WTC11 (cell line): ENCODE measurements around the gene SURF6. TPM values are rescaled to one million over a fixed set of nuclear protein-coding genes. Genes with fewer than 3 reads are reported as not detected.

Experiments
- ATAC-seq: fragments of 200-7000 bp; cut with Tn5 transposase; 2 replicates; pipeline ENCODE4 v1.10.0; 2021; ENCODE audit warnings: mild to moderate bottlenecking, moderate library complexity
- CTCF ChIA-PET: fragments of 300-600 bp; sonication (Branson Sonifier 250); formaldehyde crosslinking; loops from one replicate; lab custom pipeline; 2021; ENCODE audit warnings: antibody characterized with exemption; lab: Charles Lee
- POLR2A ChIA-PET: fragments of 350-600 bp; sonication (Branson Sonifier 250); formaldehyde crosslinking; loops from one replicate; lab custom pipeline; 2021; ENCODE audit warnings: antibody characterized with exemption; lab: Charles Lee
- DNase-seq: peaks from one replicate; pipeline ENCODE4 v3.0.0; 2021; ENCODE audit warnings: low spot score
- H3K27ac Mint-ChIP-seq: 2 replicates; pipeline ENCODE4 v1.8.0; 2021; ENCODE audit warnings: mixed read lengths
- H3K27me3 Mint-ChIP-seq: 2 replicates; pipeline ENCODE4 v1.8.0; 2021; ENCODE audit warnings: low read depth, mild to moderate bottlenecking, moderate library complexity, mixed read lengths
- H3K36me3 Mint-ChIP-seq: 2 replicates; pipeline ENCODE4 v1.8.0; 2021; ENCODE audit warnings: mixed read lengths
- H3K4me1 Mint-ChIP-seq: 2 replicates; pipeline ENCODE4 v1.8.0; 2022; ENCODE audit warnings: mixed read lengths
- H3K4me3 Mint-ChIP-seq: 2 replicates; pipeline ENCODE4 v1.8.0; 2021; ENCODE audit warnings: mild to moderate bottlenecking, moderate library complexity, mixed read lengths
- H3K9me3 Mint-ChIP-seq: 2 replicates; pipeline ENCODE4 v1.8.0; 2021; ENCODE audit warnings: mixed read lengths
- FOXJ3 ChIP-seq: sonication (generic); formaldehyde crosslinking; IDR thresholded peaks from 2 replicates; pipeline ENCODE4 v1.9.0; 2021; ENCODE audit warnings: missing genetic modification reagents, mild to moderate bottlenecking, borderline replicate concordance
- FOXK1 ChIP-seq: sonication (generic); formaldehyde crosslinking; IDR thresholded peaks from 2 replicates; pipeline ENCODE4 v1.8.0; 2022; ENCODE audit warnings: mild to moderate bottlenecking, moderate library complexity, missing genetic modification reagents
- FOXP1 ChIP-seq: sonication (generic); formaldehyde crosslinking; IDR thresholded peaks from 2 replicates; pipeline ENCODE4 v1.8.0; 2022; ENCODE audit warnings: missing genetic modification reagents, mild to moderate bottlenecking, moderate library complexity, borderline replicate concordance
- SMAD3 ChIP-seq: sonication (generic); formaldehyde crosslinking; IDR thresholded peaks from 2 replicates; pipeline ENCODE4 v1.8.0; 2022; ENCODE audit warnings: missing genetic modification reagents, mild to moderate bottlenecking, borderline replicate concordance
- ZNF423 ChIP-seq: fragments of 250-450 bp; sonication (Bioruptor Pico); IDR thresholded peaks from 2 replicates; pipeline ENCODE4 v2.1.2; 2022; ENCODE audit warnings: mild to moderate bottlenecking, moderate library complexity
- total RNA-seq: library from RNA; stranded (reverse); gene quantifications from 3 replicates; pipeline ENCODE4 v1.2.3, GENCODE V29; 2021
- TF ChIP-seq, protein P1 (sequence below): fragments of 250-450 bp; sonication (Bioruptor Pico); IDR thresholded peaks from 2 replicates; pipeline ENCODE4 v1.9.0; 2021; ENCODE audit warnings: mild to moderate bottlenecking
- TF ChIP-seq, protein P2 (sequence below): fragments of 250-450 bp; sonication (Bioruptor Pico); IDR thresholded peaks from 2 replicates; pipeline ENCODE4 v1.8.0; 2021; ENCODE audit warnings: mild to moderate bottlenecking
- TF ChIP-seq, protein P3 (sequence below): sonication (generic); formaldehyde crosslinking; IDR thresholded peaks from 2 replicates; pipeline ENCODE4 v1.8.0; 2023; ENCODE audit warnings: mild to moderate bottlenecking, missing genetic modification reagents
- TF ChIP-seq, protein P4 (sequence below): sonication (generic); formaldehyde crosslinking; conservative IDR thresholded peaks from 2 replicates; pipeline ENCODE4 v1.8.1; 2023; ENCODE audit warnings: mild to moderate bottlenecking, low read depth, missing genetic modification reagents, moderate library complexity
- TF ChIP-seq, protein P5 (sequence below): fragments of 250-450 bp; sonication (Bioruptor Pico); conservative IDR thresholded peaks from 2 replicates; pipeline ENCODE4 v1.9.0; 2021; ENCODE audit warnings: mild to moderate bottlenecking
- TF ChIP-seq, protein P6 (sequence below): fragments of 250-450 bp; sonication (Bioruptor Pico); IDR thresholded peaks from 2 replicates; pipeline ENCODE4 v1.9.0; 2021; ENCODE audit warnings: moderate library complexity, mild to moderate bottlenecking, inconsistent platforms, borderline replicate concordance
- TF ChIP-seq, protein P7 (sequence below): sonication (generic); formaldehyde crosslinking; IDR thresholded peaks from 2 replicates; pipeline ENCODE4 v1.8.0; 2022; ENCODE audit warnings: missing genetic modification reagents
- TF ChIP-seq, protein P8 (sequence below): sonication (generic); formaldehyde crosslinking; IDR thresholded peaks from 2 replicates; pipeline ENCODE4 v1.8.1; 2022; ENCODE audit warnings: low read depth, mild to moderate bottlenecking, moderate library complexity, missing genetic modification reagents, borderline replicate concordance
- TF ChIP-seq, protein P9 (sequence below): sonication (generic); formaldehyde crosslinking; IDR thresholded peaks from 2 replicates; pipeline ENCODE4 v1.8.0; 2022; ENCODE audit warnings: mild to moderate bottlenecking, missing genetic modification reagents

The SURF6 gene
- total RNA-seq, 1 experiment from 2014 or later: 67.2 TPM

DNA sequence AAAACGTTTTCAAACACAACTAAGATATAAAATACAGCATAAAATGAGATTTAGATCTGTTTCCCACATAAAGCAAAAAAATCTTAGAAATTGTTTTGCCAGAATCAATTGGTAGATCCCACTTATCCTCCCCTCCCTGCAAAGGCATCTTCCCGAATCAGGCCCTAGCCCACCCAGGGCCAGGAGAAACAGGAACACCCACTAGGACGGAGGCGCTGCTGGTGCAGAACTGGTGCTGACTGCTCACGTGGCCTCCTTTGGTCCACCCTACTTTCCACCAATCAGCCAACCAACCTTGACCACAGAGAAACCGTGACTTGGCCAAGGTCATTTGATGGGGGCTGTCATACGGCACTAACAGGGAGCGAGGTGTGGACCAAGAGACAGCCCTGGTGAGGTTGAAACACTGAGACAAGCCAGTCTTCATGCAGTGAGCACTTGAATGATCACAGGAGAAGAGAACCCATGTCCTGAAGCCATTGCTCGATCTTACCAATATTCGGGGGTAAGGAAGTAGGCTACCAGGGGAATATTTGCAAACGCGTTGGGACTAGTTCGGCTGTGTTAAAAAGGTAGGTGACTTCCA is 25.6 kb upstream of the SURF6 start:
- Mint-ChIP-seq H3K9me3 (no peaks in the 10 kb centered on the region), H3K36me3 (peaks cover 63% of the 10 kb centered on the region), H3K4me3 (no peak overlapping the region), H3K4me1 (peaks cover 9% of the 10 kb centered on the region), H3K27me3 (no peaks in the 10 kb centered on the region), H3K27ac (peak overlapping the region; percentile 34)
- TF ChIP-seq, protein P1, sequence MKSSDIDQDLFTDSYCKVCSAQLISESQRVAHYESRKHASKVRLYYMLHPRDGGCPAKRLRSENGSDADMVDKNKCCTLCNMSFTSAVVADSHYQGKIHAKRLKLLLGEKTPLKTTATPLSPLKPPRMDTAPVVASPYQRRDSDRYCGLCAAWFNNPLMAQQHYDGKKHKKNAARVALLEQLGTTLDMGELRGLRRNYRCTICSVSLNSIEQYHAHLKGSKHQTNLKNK: no peak
- TF ChIP-seq FOXK1 (CRISPR knock-in tag): no peak
- no peak for TF ChIP-seq FOXP1
- TF ChIP-seq, protein P2, sequence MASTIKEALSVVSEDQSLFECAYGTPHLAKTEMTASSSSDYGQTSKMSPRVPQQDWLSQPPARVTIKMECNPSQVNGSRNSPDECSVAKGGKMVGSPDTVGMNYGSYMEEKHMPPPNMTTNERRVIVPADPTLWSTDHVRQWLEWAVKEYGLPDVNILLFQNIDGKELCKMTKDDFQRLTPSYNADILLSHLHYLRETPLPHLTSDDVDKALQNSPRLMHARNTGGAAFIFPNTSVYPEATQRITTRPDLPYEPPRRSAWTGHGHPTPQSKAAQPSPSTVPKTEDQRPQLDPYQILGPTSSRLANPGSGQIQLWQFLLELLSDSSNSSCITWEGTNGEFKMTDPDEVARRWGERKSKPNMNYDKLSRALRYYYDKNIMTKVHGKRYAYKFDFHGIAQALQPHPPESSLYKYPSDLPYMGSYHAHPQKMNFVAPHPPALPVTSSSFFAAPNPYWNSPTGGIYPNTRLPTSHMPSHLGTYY: no peak
- TF ChIP-seq, protein P3, sequence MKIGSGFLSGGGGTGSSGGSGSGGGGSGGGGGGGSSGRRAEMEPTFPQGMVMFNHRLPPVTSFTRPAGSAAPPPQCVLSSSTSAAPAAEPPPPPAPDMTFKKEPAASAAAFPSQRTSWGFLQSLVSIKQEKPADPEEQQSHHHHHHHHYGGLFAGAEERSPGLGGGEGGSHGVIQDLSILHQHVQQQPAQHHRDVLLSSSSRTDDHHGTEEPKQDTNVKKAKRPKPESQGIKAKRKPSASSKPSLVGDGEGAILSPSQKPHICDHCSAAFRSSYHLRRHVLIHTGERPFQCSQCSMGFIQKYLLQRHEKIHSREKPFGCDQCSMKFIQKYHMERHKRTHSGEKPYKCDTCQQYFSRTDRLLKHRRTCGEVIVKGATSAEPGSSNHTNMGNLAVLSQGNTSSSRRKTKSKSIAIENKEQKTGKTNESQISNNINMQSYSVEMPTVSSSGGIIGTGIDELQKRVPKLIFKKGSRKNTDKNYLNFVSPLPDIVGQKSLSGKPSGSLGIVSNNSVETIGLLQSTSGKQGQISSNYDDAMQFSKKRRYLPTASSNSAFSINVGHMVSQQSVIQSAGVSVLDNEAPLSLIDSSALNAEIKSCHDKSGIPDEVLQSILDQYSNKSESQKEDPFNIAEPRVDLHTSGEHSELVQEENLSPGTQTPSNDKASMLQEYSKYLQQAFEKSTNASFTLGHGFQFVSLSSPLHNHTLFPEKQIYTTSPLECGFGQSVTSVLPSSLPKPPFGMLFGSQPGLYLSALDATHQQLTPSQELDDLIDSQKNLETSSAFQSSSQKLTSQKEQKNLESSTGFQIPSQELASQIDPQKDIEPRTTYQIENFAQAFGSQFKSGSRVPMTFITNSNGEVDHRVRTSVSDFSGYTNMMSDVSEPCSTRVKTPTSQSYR (CRISPR knock-in tag): no peak
- TF ChIP-seq, protein P4, sequence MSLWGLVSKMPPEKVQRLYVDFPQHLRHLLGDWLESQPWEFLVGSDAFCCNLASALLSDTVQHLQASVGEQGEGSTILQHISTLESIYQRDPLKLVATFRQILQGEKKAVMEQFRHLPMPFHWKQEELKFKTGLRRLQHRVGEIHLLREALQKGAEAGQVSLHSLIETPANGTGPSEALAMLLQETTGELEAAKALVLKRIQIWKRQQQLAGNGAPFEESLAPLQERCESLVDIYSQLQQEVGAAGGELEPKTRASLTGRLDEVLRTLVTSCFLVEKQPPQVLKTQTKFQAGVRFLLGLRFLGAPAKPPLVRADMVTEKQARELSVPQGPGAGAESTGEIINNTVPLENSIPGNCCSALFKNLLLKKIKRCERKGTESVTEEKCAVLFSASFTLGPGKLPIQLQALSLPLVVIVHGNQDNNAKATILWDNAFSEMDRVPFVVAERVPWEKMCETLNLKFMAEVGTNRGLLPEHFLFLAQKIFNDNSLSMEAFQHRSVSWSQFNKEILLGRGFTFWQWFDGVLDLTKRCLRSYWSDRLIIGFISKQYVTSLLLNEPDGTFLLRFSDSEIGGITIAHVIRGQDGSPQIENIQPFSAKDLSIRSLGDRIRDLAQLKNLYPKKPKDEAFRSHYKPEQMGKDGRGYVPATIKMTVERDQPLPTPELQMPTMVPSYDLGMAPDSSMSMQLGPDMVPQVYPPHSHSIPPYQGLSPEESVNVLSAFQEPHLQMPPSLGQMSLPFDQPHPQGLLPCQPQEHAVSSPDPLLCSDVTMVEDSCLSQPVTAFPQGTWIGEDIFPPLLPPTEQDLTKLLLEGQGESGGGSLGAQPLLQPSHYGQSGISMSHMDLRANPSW (CRISPR knock-in tag): no peak
- no peak for TF ChIP-seq ZNF423 (CRISPR knock-in tag)
- TF ChIP-seq, protein P5, sequence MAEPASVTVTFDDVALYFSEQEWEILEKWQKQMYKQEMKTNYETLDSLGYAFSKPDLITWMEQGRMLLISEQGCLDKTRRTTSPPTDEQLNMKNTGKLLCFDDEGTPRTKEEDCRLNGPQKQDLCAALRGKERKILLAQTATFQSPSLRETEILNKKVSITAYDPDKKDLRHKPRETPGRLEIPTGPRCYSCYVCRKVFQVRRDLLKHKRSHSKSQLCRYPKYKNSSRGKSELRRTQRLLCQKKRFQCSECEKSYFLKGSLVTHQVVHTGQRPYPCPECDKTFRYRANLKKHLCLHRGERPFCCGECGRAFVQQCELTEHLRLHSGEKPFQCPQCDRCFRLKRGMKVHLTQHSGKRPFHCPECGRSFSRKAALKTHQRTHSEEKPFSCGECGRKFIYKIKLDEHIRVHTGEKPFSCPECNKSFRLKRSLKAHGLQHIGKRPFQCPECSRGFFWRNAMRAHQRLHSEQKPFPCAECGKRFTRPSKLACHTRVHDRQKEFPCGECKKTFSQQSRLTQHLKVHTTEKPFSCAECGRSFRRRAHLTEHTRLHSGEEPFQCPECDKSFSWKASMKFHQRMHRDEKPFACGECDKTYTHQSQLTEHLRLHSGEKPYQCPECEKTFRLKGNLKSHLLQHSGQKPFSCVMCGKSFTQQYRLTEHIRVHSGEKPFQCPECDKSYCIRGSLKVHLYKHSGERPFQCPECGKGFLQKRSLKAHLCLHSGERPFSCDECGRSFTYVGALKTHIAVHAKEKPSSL (CRISPR knock-in tag): no peak
- TF ChIP-seq, protein P6, sequence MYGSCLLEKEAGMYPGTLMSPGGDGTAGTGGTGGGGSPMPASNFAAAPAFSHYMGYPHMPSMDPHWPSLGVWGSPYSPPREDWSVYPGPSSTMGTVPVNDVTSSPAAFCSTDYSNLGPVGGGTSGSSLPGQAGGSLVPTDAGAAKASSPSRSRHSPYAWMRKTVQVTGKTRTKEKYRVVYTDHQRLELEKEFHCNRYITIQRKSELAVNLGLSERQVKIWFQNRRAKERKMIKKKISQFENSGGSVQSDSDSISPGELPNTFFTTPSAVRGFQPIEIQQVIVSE: no peak
- TF ChIP-seq, protein P7, sequence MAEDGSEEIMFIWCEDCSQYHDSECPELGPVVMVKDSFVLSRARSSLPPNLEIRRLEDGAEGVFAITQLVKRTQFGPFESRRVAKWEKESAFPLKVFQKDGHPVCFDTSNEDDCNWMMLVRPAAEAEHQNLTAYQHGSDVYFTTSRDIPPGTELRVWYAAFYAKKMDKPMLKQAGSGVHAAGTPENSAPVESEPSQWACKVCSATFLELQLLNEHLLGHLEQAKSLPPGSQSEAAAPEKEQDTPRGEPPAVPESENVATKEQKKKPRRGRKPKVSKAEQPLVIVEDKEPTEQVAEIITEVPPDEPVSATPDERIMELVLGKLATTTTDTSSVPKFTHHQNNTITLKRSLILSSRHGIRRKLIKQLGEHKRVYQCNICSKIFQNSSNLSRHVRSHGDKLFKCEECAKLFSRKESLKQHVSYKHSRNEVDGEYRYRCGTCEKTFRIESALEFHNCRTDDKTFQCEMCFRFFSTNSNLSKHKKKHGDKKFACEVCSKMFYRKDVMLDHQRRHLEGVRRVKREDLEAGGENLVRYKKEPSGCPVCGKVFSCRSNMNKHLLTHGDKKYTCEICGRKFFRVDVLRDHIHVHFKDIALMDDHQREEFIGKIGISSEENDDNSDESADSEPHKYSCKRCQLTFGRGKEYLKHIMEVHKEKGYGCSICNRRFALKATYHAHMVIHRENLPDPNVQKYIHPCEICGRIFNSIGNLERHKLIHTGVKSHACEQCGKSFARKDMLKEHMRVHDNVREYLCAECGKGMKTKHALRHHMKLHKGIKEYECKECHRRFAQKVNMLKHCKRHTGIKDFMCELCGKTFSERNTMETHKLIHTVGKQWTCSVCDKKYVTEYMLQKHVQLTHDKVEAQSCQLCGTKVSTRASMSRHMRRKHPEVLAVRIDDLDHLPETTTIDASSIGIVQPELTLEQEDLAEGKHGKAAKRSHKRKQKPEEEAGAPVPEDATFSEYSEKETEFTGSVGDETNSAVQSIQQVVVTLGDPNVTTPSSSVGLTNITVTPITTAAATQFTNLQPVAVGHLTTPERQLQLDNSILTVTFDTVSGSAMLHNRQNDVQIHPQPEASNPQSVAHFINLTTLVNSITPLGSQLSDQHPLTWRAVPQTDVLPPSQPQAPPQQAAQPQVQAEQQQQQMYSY (CRISPR knock-in tag): no peak
- TF ChIP-seq FOXJ3 (CRISPR knock-in tag): no peak
- TF ChIP-seq, protein P8, sequence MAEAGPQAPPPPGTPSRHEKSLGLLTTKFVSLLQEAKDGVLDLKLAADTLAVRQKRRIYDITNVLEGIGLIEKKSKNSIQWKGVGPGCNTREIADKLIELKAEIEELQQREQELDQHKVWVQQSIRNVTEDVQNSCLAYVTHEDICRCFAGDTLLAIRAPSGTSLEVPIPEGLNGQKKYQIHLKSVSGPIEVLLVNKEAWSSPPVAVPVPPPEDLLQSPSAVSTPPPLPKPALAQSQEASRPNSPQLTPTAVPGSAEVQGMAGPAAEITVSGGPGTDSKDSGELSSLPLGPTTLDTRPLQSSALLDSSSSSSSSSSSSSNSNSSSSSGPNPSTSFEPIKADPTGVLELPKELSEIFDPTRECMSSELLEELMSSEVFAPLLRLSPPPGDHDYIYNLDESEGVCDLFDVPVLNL: no peak
- no peak for TF ChIP-seq SMAD3 (CRISPR knock-in tag)
- TF ChIP-seq, protein P9, sequence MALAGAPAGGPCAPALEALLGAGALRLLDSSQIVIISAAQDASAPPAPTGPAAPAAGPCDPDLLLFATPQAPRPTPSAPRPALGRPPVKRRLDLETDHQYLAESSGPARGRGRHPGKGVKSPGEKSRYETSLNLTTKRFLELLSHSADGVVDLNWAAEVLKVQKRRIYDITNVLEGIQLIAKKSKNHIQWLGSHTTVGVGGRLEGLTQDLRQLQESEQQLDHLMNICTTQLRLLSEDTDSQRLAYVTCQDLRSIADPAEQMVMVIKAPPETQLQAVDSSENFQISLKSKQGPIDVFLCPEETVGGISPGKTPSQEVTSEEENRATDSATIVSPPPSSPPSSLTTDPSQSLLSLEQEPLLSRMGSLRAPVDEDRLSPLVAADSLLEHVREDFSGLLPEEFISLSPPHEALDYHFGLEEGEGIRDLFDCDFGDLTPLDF: no peak
- no peak for DNase-seq
- ChIA-PET POLR2A (no interaction called here), CTCF (no interaction called here)
- no peak for ATAC-seq
